ENCODE measurements around the gene NLRP9. TPM values are rescaled to one million over a fixed set of nuclear protein-coding genes. Genes with fewer than 3 reads are reported as not detected.

Gene NLRP9
- total RNA-seq, 2 donors from 2014 or later = not detected

DNA sequence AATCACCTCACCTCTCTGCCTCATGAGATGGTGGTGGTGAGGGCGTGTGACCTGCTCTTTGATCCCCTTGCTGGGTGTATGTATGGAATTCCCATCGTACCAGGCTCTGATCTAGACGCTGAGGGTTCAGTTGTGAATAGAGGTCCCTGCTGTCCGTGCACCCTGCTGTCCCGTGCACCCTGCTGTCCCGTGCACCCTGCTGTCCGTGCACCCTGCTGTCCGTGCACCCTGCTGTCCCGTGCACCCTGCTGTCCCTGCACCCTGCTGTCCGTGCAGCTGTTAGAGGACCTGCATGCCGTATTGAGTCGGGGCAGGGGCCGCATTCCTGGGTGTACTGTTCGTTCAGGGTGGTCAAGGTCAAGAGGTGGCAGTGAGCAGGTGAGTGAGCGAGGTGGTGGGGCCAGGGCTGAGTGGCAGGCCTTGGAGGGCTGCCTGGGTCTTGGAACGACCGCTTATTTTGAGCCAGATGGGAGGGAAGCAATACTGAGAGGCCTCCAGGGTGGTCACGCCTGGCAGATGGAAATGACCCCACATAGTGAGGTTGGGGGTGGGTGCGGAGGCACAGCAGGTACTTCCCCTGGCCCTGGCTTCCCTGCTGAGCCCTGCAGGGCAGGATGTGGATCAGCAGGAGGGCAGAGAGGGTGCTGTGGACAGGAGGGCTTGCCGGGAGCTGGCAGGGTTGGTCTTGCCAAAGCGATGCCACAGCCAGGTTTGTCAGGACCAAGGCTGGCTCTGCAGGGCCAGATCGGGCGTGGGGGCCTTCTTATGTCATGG lies 67.7 kb downstream of the NLRP9 start:
- H3K9me3 ChIP-seq (ENCODE audit: control insufficient read depth, low read length, poor library complexity, severe bottlenecking) = no peaks in the 10 kb centered on the region
- Mint-ChIP-seq H3K4me1 (peaks cover 35% of the 10 kb centered on the region), H3K4me3 (no peak overlapping the region), H3K27me3 (no peaks in the 10 kb centered on the region), H3K36me3 (ENCODE audit: low read depth) (peaks cover 1% of the 10 kb centered on the region), H3K27ac (peak overlapping the region; percentile 71)
- DNase-seq (no peak), ATAC-seq (no peak)

GRCh38 chr19:55669418-55670279 lies 68.6 kb downstream of the NLRP9 start:
- no peak overlapping the region for H3K4me3 Mint-ChIP-seq
- no peak overlapping the region for H3K27ac Mint-ChIP-seq
- peaks cover 36% of the 10 kb centered on the region for H3K4me1 Mint-ChIP-seq
- no peaks in the 10 kb centered on the region for H3K9me3 ChIP-seq (ENCODE audit: control insufficient read depth, low read length, poor library complexity, severe bottlenecking)
- no peaks in the 10 kb centered on the region for H3K36me3 Mint-ChIP-seq (ENCODE audit: low read depth)
- H3K27me3 Mint-ChIP-seq = no peaks in the 10 kb centered on the region
- ATAC-seq = no peak
- no peak for DNase-seq

GRCh38 chr19:55668603-55669348 lies 69.4 kb downstream of the NLRP9 start:
- DNase-seq = no peak
- Mint-ChIP-seq H3K4me1 (peaks cover 37% of the 10 kb centered on the region), H3K27ac (no peak overlapping the region), H3K4me3 (no peak overlapping the region), H3K27me3 (no peaks in the 10 kb centered on the region), H3K36me3 (ENCODE audit: low read depth) (no peaks in the 10 kb centered on the region)
- H3K9me3 ChIP-seq (ENCODE audit: control insufficient read depth, low read length, poor library complexity, severe bottlenecking) = no peaks in the 10 kb centered on the region
- ATAC-seq = no peak

- Mint-ChIP-seq H3K27ac (no peak overlapping the region), H3K36me3 (ENCODE audit: low read depth) (no peaks in the 10 kb centered on the region), H3K4me1 (peaks cover 35% of the 10 kb centered on the region), H3K27me3 (no peaks in the 10 kb centered on the region), H3K4me3 (no peak overlapping the region)
- ATAC-seq = no peak
- no peaks in the 10 kb centered on the region for H3K9me3 ChIP-seq (ENCODE audit: control insufficient read depth, low read length, poor library complexity, severe bottlenecking)
- DNase-seq = no peak
Observed at GRCh38 chr19:55667958-55668357, 70.2 kb downstream of the NLRP9 start.

DNA sequence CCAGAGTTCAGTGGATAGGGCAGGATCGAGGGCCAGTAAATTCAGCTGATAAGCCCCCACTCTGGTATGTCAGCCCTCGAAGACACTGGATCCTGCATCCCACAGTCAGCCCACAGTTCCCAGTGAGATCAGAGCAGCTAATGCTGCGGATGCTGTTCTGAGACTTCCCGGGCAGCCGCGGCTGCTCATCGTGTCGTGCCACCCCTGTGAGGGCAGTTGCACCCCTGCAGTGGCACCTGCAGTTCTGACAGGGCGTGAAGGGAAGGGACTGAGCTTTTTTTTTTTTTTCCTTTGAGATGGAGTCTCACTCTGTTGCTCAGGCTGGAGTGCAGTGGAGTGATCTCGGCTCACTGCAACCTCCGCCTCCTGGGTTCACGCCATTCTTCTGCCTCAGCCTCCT lies 70.7 kb downstream of the NLRP9 start:
- Mint-ChIP-seq H3K27me3 (no peaks in the 10 kb centered on the region), H3K36me3 (ENCODE audit: low read depth) (no peaks in the 10 kb centered on the region), H3K27ac (no peak overlapping the region), H3K4me1 (peaks cover 40% of the 10 kb centered on the region), H3K4me3 (no peak overlapping the region)
- no peaks in the 10 kb centered on the region for H3K9me3 ChIP-seq (ENCODE audit: control insufficient read depth, low read length, poor library complexity, severe bottlenecking)
- DNase-seq (no peak), ATAC-seq (no peak)

- no peak for ATAC-seq
- H3K27me3 Mint-ChIP-seq = no peaks in the 10 kb centered on the region
- peaks cover 39% of the 10 kb centered on the region for H3K4me1 Mint-ChIP-seq
- H3K27ac Mint-ChIP-seq = no peak overlapping the region
- no peaks in the 10 kb centered on the region for H3K9me3 ChIP-seq (ENCODE audit: control insufficient read depth, low read length, poor library complexity, severe bottlenecking)
- no peak for DNase-seq
- H3K4me3 Mint-ChIP-seq = no peak overlapping the region
- peaks cover 1% of the 10 kb centered on the region for H3K36me3 Mint-ChIP-seq (ENCODE audit: low read depth)
Observed at GRCh38 chr19:55667006-55667381, 71.2 kb downstream of the NLRP9 start.

- H3K4me3 Mint-ChIP-seq = no peak overlapping the region
- H3K27me3 Mint-ChIP-seq = no peaks in the 10 kb centered on the region
- ATAC-seq (no peak), DNase-seq (no peak)
- peaks cover 44% of the 10 kb centered on the region for H3K4me1 Mint-ChIP-seq
- peaks cover 5% of the 10 kb centered on the region for H3K36me3 Mint-ChIP-seq (ENCODE audit: low read depth)
- H3K27ac Mint-ChIP-seq = no peak overlapping the region
- H3K9me3 ChIP-seq (ENCODE audit: control insufficient read depth, low read length, poor library complexity, severe bottlenecking) = no peaks in the 10 kb centered on the region
Observed at GRCh38 chr19:55666343-55667005, 71.7 kb downstream of the NLRP9 start.

GRCh38 chr19:55663846-55664536 lies 74.2 kb downstream of the NLRP9 start:
- DNase-seq (no peak), ATAC-seq (no peak)
- Mint-ChIP-seq H3K27me3 (no peaks in the 10 kb centered on the region), H3K36me3 (ENCODE audit: low read depth) (peaks cover 9% of the 10 kb centered on the region), H3K4me3 (no peak overlapping the region), H3K27ac (no peak overlapping the region), H3K4me1 (peaks cover 40% of the 10 kb centered on the region)
- no peaks in the 10 kb centered on the region for H3K9me3 ChIP-seq (ENCODE audit: control insufficient read depth, low read length, poor library complexity, severe bottlenecking)

GRCh38 chr19:55661826-55662225 lies 76.4 kb downstream of the NLRP9 start:
- H3K4me3 Mint-ChIP-seq = no peak overlapping the region
- peaks cover 44% of the 10 kb centered on the region for H3K4me1 Mint-ChIP-seq
- ATAC-seq (no peak), DNase-seq (no peak)
- peaks cover 9% of the 10 kb centered on the region for H3K36me3 Mint-ChIP-seq (ENCODE audit: low read depth)
- H3K9me3 ChIP-seq (ENCODE audit: control insufficient read depth, low read length, poor library complexity, severe bottlenecking) = no peaks in the 10 kb centered on the region
- no peaks in the 10 kb centered on the region for H3K27me3 Mint-ChIP-seq
- no peak overlapping the region for H3K27ac Mint-ChIP-seq

- peaks cover 9% of the 10 kb centered on the region for H3K36me3 Mint-ChIP-seq (ENCODE audit: low read depth)
- H3K4me1 Mint-ChIP-seq = peaks cover 48% of the 10 kb centered on the region
- H3K4me3 Mint-ChIP-seq = no peak overlapping the region
- ATAC-seq (no peak), DNase-seq (no peak)
- H3K27me3 Mint-ChIP-seq = no peaks in the 10 kb centered on the region
- peak overlapping the region; percentile 90 for H3K27ac Mint-ChIP-seq
- H3K9me3 ChIP-seq (ENCODE audit: control insufficient read depth, low read length, poor library complexity, severe bottlenecking) = no peaks in the 10 kb centered on the region
Observed at GRCh38 chr19:55660991-55661390, 77.2 kb downstream of the NLRP9 start.

DNA sequence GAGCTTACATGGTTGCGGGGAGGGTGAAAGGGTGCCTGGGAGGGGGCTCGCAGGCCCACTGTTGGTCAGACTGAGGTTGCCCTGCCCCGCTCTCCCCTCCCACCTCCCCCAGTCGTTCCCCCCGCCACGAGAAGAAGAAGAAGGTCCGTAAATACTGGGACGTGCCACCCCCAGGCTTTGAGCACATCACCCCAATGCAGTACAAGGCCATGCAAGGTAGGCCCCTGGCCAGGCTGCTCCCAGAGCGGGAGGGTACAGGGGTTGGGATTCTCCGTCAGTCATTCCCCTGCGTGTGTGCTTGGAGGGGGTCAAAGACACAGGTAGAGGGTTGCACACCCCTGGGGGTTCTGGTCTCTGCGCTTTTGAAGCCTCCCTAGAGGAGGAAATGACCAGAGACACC lies 77.8 kb downstream of the NLRP9 start:
- no peak for DNase-seq
- peak overlapping the region; percentile 90 for H3K27ac Mint-ChIP-seq

DNA sequence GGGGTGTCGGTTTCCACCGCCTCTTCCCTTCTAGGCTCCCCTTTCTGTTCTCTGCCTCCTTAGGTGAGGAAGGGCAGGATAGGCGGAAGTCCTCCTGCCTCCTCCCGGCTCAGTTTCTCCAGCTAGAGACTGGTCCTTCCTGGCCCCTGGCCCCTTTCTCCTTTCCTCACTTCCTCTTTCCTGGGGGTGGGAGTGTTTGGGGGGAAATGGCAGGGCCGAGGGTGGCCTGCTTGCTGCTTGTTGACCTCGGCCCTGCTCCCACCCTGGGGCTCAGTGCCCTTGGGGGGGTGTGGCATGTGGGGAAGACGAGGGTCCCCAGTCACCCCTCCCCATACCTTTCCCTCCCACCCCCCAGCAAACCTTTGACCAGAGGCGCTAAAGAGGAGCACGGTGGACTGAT lies 78.4 kb downstream of the NLRP9 start:
- Mint-ChIP-seq H3K27me3 (no peaks in the 10 kb centered on the region), H3K27ac (peak overlapping the region; percentile 90), H3K4me1 (peaks cover 49% of the 10 kb centered on the region), H3K36me3 (ENCODE audit: low read depth) (peaks cover 9% of the 10 kb centered on the region), H3K4me3 (peak overlapping the region; percentile 76)
- DNase-seq = no peak
- H3K9me3 ChIP-seq (ENCODE audit: control insufficient read depth, low read length, poor library complexity, severe bottlenecking) = no peaks in the 10 kb centered on the region
- no peak for ATAC-seq

More for the DNA sequence above, 77.8 kb downstream of the NLRP9 start:
- ATAC-seq = no peak
- Mint-ChIP-seq H3K4me3 (no peak overlapping the region), H3K4me1 (peaks cover 51% of the 10 kb centered on the region), H3K27me3 (no peaks in the 10 kb centered on the region), H3K36me3 (ENCODE audit: low read depth) (peaks cover 9% of the 10 kb centered on the region)
- no peaks in the 10 kb centered on the region for H3K9me3 ChIP-seq (ENCODE audit: control insufficient read depth, low read length, poor library complexity, severe bottlenecking)

Measured in T-helper 17 cell (primary cell).